NCI-H2227 (cell line): ENCODE data around the gene TSHZ2.
A peak's percentile ranks its signal among the peaks of the same experiment; 100 is the strongest.
"Not testable (repeated sequence)": the region's sequence is repeated elsewhere in the genome, so short reads cannot be mapped to it uniquely, and the experiment has no call there.

Experiments
- DNase-seq: peaks from one replicate; lab custom pipeline; 2025; ENCODE audit not compliant: unreplicated experiment; lab: John Stamatoyannopoulos, UW

The TSHZ2 gene

GRCh38 chr20:52963131-52963530 is 9.0 kb upstream of the TSHZ2 start:
- DNase-seq, result no peak

- DNase-seq, result no peak
Measured at GRCh38 chr20:52964131-52964530, 8.0 kb upstream of the TSHZ2 start.

- DNase-seq, result no peak
Measured at GRCh38 chr20:52965380-52965779, 6.8 kb upstream of the TSHZ2 start.

- DNase-seq, result no peak
Measured at GRCh38 chr20:52965819-52966218, 6.3 kb upstream of the TSHZ2 start.

- DNase-seq, result not testable (repeated sequence)
Measured at GRCh38 chr20:52966543-52966942, 5.6 kb upstream of the TSHZ2 start.

GRCh38 chr20:52971498-52972189 is 514 bp upstream of the TSHZ2 start:
- DNase-seq, result no peak

GRCh38 chr20:52972965-52973819 is 1.0 kb downstream of the TSHZ2 start:
- DNase-seq, result no peak

- DNase-seq, result peak; percentile 14
Measured at GRCh38 chr20:52974179-52974594, 2.0 kb downstream of the TSHZ2 start.

GRCh38 chr20:52975029-52975732 is 3.0 kb downstream of the TSHZ2 start:
- DNase-seq, result no peak

GRCh38 chr20:52975803-52976531 is 3.8 kb downstream of the TSHZ2 start:
- no peak for DNase-seq

- no peak for DNase-seq
Measured at GRCh38 chr20:52978851-52979250, 6.7 kb downstream of the TSHZ2 start.

GRCh38 chr20:52981051-52981450 is 8.9 kb downstream of the TSHZ2 start:
- no peak for DNase-seq

- peak; percentile 29 for DNase-seq
Measured at GRCh38 chr20:52983726-52984450, 11.7 kb downstream of the TSHZ2 start.

- DNase-seq, result no peak
Measured at GRCh38 chr20:52984451-52984810, 12.3 kb downstream of the TSHZ2 start.

- no peak for DNase-seq
Measured at GRCh38 chr20:52985687-52986086, 13.5 kb downstream of the TSHZ2 start.

GRCh38 chr20:52987295-52987694 is 15.1 kb downstream of the TSHZ2 start:
- DNase-seq, result no peak

- no peak for DNase-seq
Measured at GRCh38 chr20:52991830-52992229, 19.7 kb downstream of the TSHZ2 start.

- no peak for DNase-seq
Measured at GRCh38 chr20:52992632-52993031, 20.5 kb downstream of the TSHZ2 start.

- DNase-seq, result no peak
Measured at GRCh38 chr20:52993076-52993475, 20.9 kb downstream of the TSHZ2 start.

- DNase-seq, result no peak
Measured at GRCh38 chr20:52994184-52994970, 22.2 kb downstream of the TSHZ2 start.
